HepG2 (cell line): ENCODE measurements around the gene ETHE1. TPM values are rescaled to one million over a fixed set of nuclear protein-coding genes. Genes with fewer than 3 reads are reported as not detected.

Source experiments
- ATAC-seq: fragments of 200-7000 bp; cut with Tn5 transposase; 3 replicates; pipeline ENCODE4 v1.9.1; 2020; ENCODE audit warnings: mild to moderate bottlenecking, moderate library complexity
- BruUV-seq: library from RNA; stranded (reverse); fragments of 400-500 nt; replicated peaks from 2 replicates; lab custom pipeline; 2021; lab: Mats Ljungman, UMichigan
- CTCF ChIA-PET: fragments of 300-600 bp; formaldehyde crosslinking; extraction: SDS; loops from one replicate; lab custom pipeline; 2021; ENCODE audit warnings: low total read pairs, inconsistent platforms, low intra/inter-chr PET ratio; lab: Yijun Ruan, JAX
- POLR2A ChIA-PET: fragments of 350-600 bp; sonication (Branson Sonifier 250); formaldehyde crosslinking; loops from one replicate; lab custom pipeline; 2020; ENCODE audit warnings: antibody characterized with exemption, inconsistent platforms; lab: Yijun Ruan, JAX
- DNase-seq: peaks from one replicate; pipeline ENCODE4 v3.0.0-alpha.2; 2015; ENCODE audit warnings: low spot score
- FAIRE-seq: peaks from 3 replicates; lab custom pipeline; 2011; peaks lifted over from hg19 to GRCh38; lab: Jason Lieb, UNC
- H2AFZ ChIP-seq: one replicate; pipeline ENCODE4 v1.6.1; 2011; ENCODE audit warnings: low read length, inconsistent platforms
- H3K27ac ChIP-seq: fragments of 300-600 bp; 3 replicates; pipeline ENCODE4 v1.8.0; 2011; ENCODE audit warnings: mixed run types, mild to moderate bottlenecking, mixed read lengths, low read length, inconsistent platforms; ENCODE audit not compliant: insufficient read depth; ENCODE audit errors: extremely low read length
- H3K27me3 ChIP-seq, 2 experiments: fragments of 200-600 bp in 1 of 2; 2 replicates in 1 of 2; 3 replicates in 1 of 2; pipeline versions ENCODE4 v1.6.0 to v1.8.0; 2011; ENCODE audit warnings: low read length in 2 of 2, mild to moderate bottlenecking in 2 of 2, moderate library complexity in 2 of 2, inconsistent platforms in 1 of 2; ENCODE audit not compliant: insufficient read depth in 2 of 2, control insufficient read depth in 1 of 2
- H3K36me3 ChIP-seq, 2 experiments: fragments of 200-600 bp in 1 of 2; replicated peaks in 1 of 2; 2 replicates in 1 of 2; 3 replicates in 1 of 2; pipeline versions ENCODE4 v1.5.1 to v1.8.0; 2011; ENCODE audit warnings: low read length in 2 of 2, inconsistent platforms in 1 of 2; ENCODE audit not compliant: insufficient read depth in 2 of 2, control insufficient read depth in 1 of 2
- H3K4me1 ChIP-seq: 2 replicates; pipeline ENCODE4 v1.5.1; 2012; ENCODE audit warnings: low read length, inconsistent platforms; ENCODE audit not compliant: insufficient read depth
- H3K4me2 ChIP-seq: 2 replicates; pipeline ENCODE4 v1.6.0; 2011; ENCODE audit warnings: low read depth, low read length, inconsistent platforms
- H3K4me3 ChIP-seq, 3 experiments: fragments of 200-600 bp in 1 of 3; sonication (generic), shearing (Covaris generic) in 1 of 3; replicated peaks in 1 of 3; 2 replicates each; pipeline ENCODE4 v1.5.1; 2011 to 2016; ENCODE audit warnings: low read length in 3 of 3, inconsistent platforms in 2 of 3, low read depth in 2 of 3, mild to moderate bottlenecking in 2 of 3, control low read depth in 1 of 3, mixed read lengths in 1 of 3; ENCODE audit not compliant: insufficient read depth in 1 of 3
- H3K79me2 ChIP-seq: one replicate; pipeline ENCODE4 v1.6.1; 2011; ENCODE audit warnings: low read length, inconsistent platforms; ENCODE audit not compliant: insufficient read depth
- H3K9ac ChIP-seq: 2 replicates; pipeline ENCODE4 v1.6.0; 2011; ENCODE audit warnings: mild to moderate bottlenecking, low read depth, low read length, inconsistent platforms; ENCODE audit not compliant: insufficient read depth
- H3K9me3 ChIP-seq: 2 replicates; pipeline ENCODE4 v1.5.1; 2012; ENCODE audit warnings: mild to moderate bottlenecking, low read length
- H4K20me1 ChIP-seq: 2 replicates; pipeline ENCODE4 v1.6.0; 2011; ENCODE audit warnings: inconsistent platforms, mild to moderate bottlenecking, low read length, moderate library complexity; ENCODE audit not compliant: insufficient read depth
- NR2F2 ChIP-seq: IDR thresholded peaks from 2 replicates; pipeline ENCODE4 v1.6.1; 2012; ENCODE audit warnings: low read depth, inconsistent platforms, borderline replicate concordance
- REXO4 ChIP-seq: sonication (generic); formaldehyde crosslinking; IDR thresholded peaks from 2 replicates; pipeline ENCODE4 v1.8.0; 2022; ENCODE audit warnings: missing genetic modification reagents, mild to moderate bottlenecking, borderline replicate concordance
- WGBS: methylation state at CpG from one replicate; pipeline ENCODE4 v1.1.6; 2017; ENCODE audit warnings: low lambda C conversion rate; 5-methylcytosine and 5-hydroxymethylcytosine counted together
- in situ Hi-C: cut with HindIII; loops from 2 replicates; pipeline ENCODE4 v1.10.0; 2017; ENCODE audit warnings: low pct_unique_long_range_greater_than_20kb; ENCODE audit not compliant: extremely low pct_ligation_motif_present
- intact Hi-C: fragments of 100-400 bp; cut with micrococcal nuclease; formaldehyde crosslinking; loops from one replicate; pipeline ENCODE4 v1.10.0; 2022; ENCODE audit not compliant: unreplicated experiment
- polyA plus RNA-seq, 8 experiments: library from polyadenylated mRNA; depleted of rRNA in 3 of 8; stranded (reverse) in 7 of 8; unstranded in 1 of 8; fragments of >200 nt; fragmentation: Illumina TruSeq in 4 of 8; extraction: Trizol in 4 of 8; gene quantifications; 2 replicates each; pipeline versions ENCODE4 v1.2.1 to v1.2.3, GENCODE V29; 2011 to 2016; ENCODE audit warnings: low read depth in 4 of 8, missing spikeins in 1 of 8, mixed read lengths in 1 of 8; ENCODE audit not compliant: insufficient read depth in 1 of 8
- total RNA-seq, 5 experiments: library from RNA; depleted of rRNA; stranded (reverse); fragments of >200 nt; fragmentation: Illumina TruSeq; extraction: Trizol; gene quantifications; 2 replicates each; pipeline ENCODE4 v1.2.3, GENCODE V29; 2016; ENCODE audit warnings: low read depth in 1 of 5
- TF ChIP-seq, protein P1 (sequence below): sonication (generic); formaldehyde crosslinking; IDR thresholded peaks from 2 replicates; pipeline ENCODE4 v1.8.1; 2023; ENCODE audit warnings: mild to moderate bottlenecking, moderate library complexity, missing genetic modification reagents
- TF ChIP-seq, protein P2 (sequence below): sonication (generic); formaldehyde crosslinking; IDR thresholded peaks from 2 replicates; pipeline ENCODE4 v1.5.0; 2020; ENCODE audit warnings: mild to moderate bottlenecking, missing genetic modification reagents
- TF ChIP-seq, protein P3 (sequence below): sonication (generic); formaldehyde crosslinking; IDR thresholded peaks from 2 replicates; pipeline ENCODE4 v1.9.0; 2021; ENCODE audit warnings: mild to moderate bottlenecking, missing genetic modification reagents

ETHE1 gene
- total and polyA plus RNA-seq, 2 of the 13 experiments (the other 11 are each of a cell fraction or from before 2014, with no cell fraction given) = 32.5 to 58.4 TPM

DNA sequence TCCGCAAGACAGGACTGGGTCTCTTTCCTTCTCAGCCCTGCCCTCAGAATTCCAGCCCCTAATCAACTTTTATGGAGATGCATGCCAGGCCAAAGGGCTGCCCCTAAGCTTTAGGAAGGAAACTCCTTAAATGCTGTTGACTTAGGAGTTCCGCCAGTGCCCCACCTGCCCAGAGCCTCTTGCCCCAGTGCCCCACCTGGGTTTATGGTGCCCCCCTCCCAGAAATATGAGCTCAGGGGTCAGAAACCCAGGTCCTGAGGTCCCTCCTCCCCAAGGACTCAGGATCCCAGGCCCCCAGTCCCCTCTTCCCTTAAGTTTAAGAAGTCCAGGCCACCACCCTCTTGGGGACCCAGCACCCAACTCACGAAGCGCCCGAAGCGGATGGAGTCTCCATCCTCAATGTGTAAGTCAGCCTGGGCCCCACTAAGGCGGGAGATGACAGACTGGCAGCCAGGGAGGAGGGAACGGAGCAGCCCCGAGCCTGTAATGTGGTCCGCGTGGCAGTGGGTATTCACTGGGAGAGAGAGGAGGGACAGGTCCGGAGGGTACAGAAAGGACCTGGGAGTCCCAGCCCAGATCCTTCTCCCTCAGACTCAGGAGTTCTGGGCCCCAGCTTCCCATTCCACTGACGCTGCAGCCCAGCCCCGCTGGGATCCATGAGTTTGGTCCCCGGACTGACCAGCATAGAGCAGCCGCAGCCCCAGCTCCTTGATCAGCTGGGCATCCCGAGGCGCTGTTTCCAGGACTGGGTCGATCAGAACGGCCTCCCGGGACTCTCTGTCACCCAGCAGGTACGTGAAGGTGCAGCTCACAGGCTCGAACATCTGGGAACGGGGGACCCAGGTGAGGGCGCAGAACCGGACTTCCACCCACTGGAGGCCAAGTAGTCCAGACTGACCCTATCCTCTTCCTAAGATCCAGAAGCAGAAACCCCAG, 897 bp downstream of the ETHE1 start (continued):
- TF ChIP-seq, protein P1, sequence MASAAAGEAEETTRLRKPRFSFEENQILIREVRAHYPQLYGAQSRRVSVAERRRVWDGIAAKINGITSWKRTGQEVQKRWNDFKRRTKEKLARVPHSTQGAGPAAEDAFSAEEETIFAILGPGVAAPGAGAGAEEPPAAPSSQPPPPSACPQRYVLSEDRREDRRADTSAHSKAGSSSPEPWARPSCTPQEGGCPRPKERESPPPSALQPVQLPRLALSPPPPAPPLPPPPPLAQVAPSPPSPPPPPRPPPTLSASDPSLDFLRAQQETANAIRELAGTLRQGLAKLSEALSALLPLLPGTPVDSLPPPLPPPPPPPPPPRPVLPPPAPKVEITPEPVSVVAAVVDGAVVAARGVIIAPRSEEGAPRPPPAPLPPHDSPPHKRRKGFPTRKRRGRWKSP (CRISPR knock-in tag) = 0 out of 2 replicates have a peak, but pooled peaks have one; percentile 23
- TF ChIP-seq NR2F2 (no peak), REXO4 (CRISPR knock-in tag) (no peak)

DNA sequence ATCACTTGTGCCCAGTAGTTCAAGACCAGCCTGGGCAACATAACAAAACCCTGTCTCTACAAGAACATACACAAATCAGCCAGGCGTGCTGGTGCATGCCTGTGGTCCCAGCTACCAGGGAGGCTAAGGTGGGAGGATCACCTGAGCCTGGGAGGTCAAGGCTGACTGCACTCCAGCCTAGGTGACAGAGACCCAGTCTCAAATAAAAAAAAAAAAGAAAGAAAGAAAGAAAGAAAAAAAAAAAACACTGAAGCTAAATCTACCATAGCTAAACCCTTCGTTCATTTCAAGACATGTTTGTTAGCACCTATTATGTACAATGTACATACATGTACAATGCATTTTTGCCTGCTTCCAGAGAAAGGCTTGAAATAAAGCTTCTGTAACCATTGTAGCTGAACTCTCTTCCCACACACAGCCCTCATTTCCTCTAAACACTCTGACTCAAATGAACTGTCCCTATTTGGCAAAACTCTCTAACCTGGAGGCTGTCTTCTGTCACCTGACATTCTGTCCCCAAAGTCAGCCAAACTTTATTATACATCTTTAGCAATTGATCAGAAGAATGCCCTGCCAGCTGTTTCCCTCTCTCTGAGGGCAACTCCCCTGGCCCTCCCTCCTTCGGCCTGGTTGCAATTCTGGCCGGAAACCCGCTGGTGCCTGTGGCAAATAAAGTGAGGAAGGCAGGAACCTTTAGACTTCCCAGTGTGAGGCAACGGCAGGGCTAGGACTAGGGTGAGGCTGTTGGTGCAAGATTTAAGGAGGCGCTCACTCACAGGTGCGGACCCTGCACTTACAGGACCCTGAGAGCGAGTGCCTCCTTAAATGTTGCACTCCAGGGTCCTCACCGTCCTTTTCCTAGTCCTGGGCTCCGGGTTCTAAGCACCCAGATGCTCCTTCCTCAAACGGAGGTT, 1.8 kb downstream of the ETHE1 start:
- CTCF ChIA-PET = no interaction called here
- in situ Hi-C loops = loop anchor here (5.0 kb wide), 1 partner anchor 78 kb away; no protein-coding TSS in a partner anchor
- H3K79me2 ChIP-seq = peaks cover 13% of the 10 kb centered on the region
- ATAC-seq = peak; percentile 85
- H3K27ac ChIP-seq = peak overlapping the region; percentile 65
- intact Hi-C loops = loop anchor here (10.0 kb wide), 1 partner anchor 70 kb away; the partner anchor contains the start of genes IRGQ and ZNF576
- DNase-seq = peak; percentile 87
- H4K20me1 ChIP-seq = no peaks in the 10 kb centered on the region
- H3K27me3 ChIP-seq = no peaks in the 10 kb centered on the region; a peak in 1 of 5 replicates
- peak overlapping the region; percentile 88 for H3K4me2 ChIP-seq
- no peaks in the 10 kb centered on the region for H3K36me3 ChIP-seq
- peak overlapping the region; percentile 83 to 87 (median 85) for H3K4me3 ChIP-seq
- WGBS = 12% methylated on average over 10 of the region's 12 CpGs
- TSS peak; percentile 36 for BruUV-seq
- FAIRE-seq = peak; percentile 51
- H3K9ac ChIP-seq = peak overlapping the region; percentile 73
- H3K4me1 ChIP-seq = peaks cover 11% of the 10 kb centered on the region
- peak overlapping the region; percentile 70 for H2AFZ ChIP-seq
- POLR2A ChIA-PET = interaction anchor here (1.0 to 1.7 kb wide), 5 partner anchors 21 to 86 kb away, joined by 3 to 8 read pairs (median 7); partner anchors contain the start of genes IRGQ, PHLDB3 and ZNF576
- H3K9me3 ChIP-seq = no peaks in the 10 kb centered on the region
- TF ChIP-seq, protein P2, sequence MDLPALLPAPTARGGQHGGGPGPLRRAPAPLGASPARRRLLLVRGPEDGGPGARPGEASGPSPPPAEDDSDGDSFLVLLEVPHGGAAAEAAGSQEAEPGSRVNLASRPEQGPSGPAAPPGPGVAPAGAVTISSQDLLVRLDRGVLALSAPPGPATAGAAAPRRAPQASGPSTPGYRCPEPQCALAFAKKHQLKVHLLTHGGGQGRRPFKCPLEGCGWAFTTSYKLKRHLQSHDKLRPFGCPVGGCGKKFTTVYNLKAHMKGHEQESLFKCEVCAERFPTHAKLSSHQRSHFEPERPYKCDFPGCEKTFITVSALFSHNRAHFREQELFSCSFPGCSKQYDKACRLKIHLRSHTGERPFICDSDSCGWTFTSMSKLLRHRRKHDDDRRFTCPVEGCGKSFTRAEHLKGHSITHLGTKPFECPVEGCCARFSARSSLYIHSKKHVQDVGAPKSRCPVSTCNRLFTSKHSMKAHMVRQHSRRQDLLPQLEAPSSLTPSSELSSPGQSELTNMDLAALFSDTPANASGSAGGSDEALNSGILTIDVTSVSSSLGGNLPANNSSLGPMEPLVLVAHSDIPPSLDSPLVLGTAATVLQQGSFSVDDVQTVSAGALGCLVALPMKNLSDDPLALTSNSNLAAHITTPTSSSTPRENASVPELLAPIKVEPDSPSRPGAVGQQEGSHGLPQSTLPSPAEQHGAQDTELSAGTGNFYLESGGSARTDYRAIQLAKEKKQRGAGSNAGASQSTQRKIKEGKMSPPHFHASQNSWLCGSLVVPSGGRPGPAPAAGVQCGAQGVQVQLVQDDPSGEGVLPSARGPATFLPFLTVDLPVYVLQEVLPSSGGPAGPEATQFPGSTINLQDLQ (CRISPR knock-in tag) = no peak
- TF ChIP-seq, protein P3, sequence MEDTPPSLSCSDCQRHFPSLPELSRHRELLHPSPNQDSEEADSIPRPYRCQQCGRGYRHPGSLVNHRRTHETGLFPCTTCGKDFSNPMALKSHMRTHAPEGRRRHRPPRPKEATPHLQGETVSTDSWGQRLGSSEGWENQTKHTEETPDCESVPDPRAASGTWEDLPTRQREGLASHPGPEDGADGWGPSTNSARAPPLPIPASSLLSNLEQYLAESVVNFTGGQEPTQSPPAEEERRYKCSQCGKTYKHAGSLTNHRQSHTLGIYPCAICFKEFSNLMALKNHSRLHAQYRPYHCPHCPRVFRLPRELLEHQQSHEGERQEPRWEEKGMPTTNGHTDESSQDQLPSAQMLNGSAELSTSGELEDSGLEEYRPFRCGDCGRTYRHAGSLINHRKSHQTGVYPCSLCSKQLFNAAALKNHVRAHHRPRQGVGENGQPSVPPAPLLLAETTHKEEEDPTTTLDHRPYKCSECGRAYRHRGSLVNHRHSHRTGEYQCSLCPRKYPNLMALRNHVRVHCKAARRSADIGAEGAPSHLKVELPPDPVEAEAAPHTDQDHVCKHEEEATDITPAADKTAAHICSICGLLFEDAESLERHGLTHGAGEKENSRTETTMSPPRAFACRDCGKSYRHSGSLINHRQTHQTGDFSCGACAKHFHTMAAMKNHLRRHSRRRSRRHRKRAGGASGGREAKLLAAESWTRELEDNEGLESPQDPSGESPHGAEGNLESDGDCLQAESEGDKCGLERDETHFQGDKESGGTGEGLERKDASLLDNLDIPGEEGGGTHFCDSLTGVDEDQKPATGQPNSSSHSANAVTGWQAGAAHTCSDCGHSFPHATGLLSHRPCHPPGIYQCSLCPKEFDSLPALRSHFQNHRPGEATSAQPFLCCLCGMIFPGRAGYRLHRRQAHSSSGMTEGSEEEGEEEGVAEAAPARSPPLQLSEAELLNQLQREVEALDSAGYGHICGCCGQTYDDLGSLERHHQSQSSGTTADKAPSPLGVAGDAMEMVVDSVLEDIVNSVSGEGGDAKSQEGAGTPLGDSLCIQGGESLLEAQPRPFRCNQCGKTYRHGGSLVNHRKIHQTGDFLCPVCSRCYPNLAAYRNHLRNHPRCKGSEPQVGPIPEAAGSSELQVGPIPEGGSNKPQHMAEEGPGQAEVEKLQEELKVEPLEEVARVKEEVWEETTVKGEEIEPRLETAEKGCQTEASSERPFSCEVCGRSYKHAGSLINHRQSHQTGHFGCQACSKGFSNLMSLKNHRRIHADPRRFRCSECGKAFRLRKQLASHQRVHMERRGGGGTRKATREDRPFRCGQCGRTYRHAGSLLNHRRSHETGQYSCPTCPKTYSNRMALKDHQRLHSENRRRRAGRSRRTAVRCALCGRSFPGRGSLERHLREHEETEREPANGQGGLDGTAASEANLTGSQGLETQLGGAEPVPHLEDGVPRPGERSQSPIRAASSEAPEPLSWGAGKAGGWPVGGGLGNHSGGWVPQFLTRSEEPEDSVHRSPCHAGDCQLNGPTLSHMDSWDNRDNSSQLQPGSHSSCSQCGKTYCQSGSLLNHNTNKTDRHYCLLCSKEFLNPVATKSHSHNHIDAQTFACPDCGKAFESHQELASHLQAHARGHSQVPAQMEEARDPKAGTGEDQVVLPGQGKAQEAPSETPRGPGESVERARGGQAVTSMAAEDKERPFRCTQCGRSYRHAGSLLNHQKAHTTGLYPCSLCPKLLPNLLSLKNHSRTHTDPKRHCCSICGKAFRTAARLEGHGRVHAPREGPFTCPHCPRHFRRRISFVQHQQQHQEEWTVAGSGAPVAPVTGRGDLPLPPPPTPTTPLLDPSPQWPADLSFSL = no peak
